Panc1 (cell line): Measurements from ENCODE around the gene FSTL4. TPM values are rescaled to one million over a fixed set of nuclear protein-coding genes. Genes with fewer than 3 reads are reported as not detected.

Source experiments
- ATAC-seq: fragments of 200-7000 bp; cut with Tn5 transposase; 2 replicates; pipeline ENCODE4 v1.9.1; 2020; ENCODE audit warnings: mild to moderate bottlenecking, moderate library complexity
- BruUV-seq: library from RNA; stranded (reverse); fragments of 400-500 nt; replicated peaks from 2 replicates; lab custom pipeline; 2021; lab: Mats Ljungman, UMichigan
- CTCF ChIA-PET: fragments of 300-600 bp; sonication (Branson Sonifier 250); formaldehyde crosslinking; loops from one replicate; lab custom pipeline; 2022; ENCODE audit warnings: antibody characterized with exemption; lab: Charles Lee
- POLR2A ChIA-PET: fragments of 300-600 bp; sonication (Branson Sonifier 250); formaldehyde crosslinking; loops from one replicate; lab custom pipeline; 2022; ENCODE audit warnings: antibody characterized with exemption; lab: Charles Lee
- DNase-seq: peaks from one replicate; pipeline ENCODE4 v3.0.0-alpha.2; 2010; ENCODE audit warnings: low read depth, low spot score
- H3K27ac ChIP-seq: 2 replicates; pipeline ENCODE4 v1.5.1; 2011; ENCODE audit warnings: mild to moderate bottlenecking, low read length, inconsistent platforms
- H3K27me3 ChIP-seq: fragments of 200-500 bp; sonication (Bioruptor generic); 2 replicates; pipeline ENCODE4 v1.6.0; 2014; ENCODE audit warnings: low read length, inconsistent platforms; ENCODE audit not compliant: control insufficient read depth, insufficient read depth
- H3K36me3 ChIP-seq: fragments of 200-500 bp; sonication (Bioruptor generic); 2 replicates; pipeline ENCODE4 v1.5.1; 2014; ENCODE audit warnings: inconsistent platforms, mild to moderate bottlenecking, low read length, moderate library complexity; ENCODE audit not compliant: control insufficient read depth, insufficient read depth
- H3K4me1 ChIP-seq: 2 replicates; pipeline ENCODE4 v1.5.1; 2011; ENCODE audit warnings: inconsistent platforms, mild to moderate bottlenecking, low read length, moderate library complexity; ENCODE audit not compliant: control insufficient read depth, insufficient read depth
- H3K4me3 ChIP-seq, 2 experiments: 2 replicates each; pipeline ENCODE4 v1.5.1; 2011 to 2012; ENCODE audit warnings: low read depth in 2 of 2, low read length in 2 of 2, mild to moderate bottlenecking in 2 of 2, inconsistent platforms in 1 of 2, moderate library complexity in 1 of 2
- H3K9me3 ChIP-seq: fragments of 200-500 bp; sonication (Bioruptor generic); 2 replicates; pipeline ENCODE4 v1.5.1; 2014; ENCODE audit warnings: low read depth, mild to moderate bottlenecking, inconsistent platforms, low read length, moderate library complexity; ENCODE audit not compliant: control insufficient read depth, insufficient read depth
- CTCF ChIP-seq: fragments of 450-650 bp; IDR thresholded peaks from 2 replicates; pipeline ENCODE4 v1.5.1; 2017; ENCODE audit warnings: mild to moderate bottlenecking
- POLR2AphosphoS5 ChIP-seq: IDR thresholded peaks from 2 replicates; pipeline ENCODE4 v1.6.1; 2012; ENCODE audit warnings: mild to moderate bottlenecking, low read depth, low read length, moderate library complexity
- REST ChIP-seq, 2 experiments: IDR thresholded peaks; 2 replicates each; pipeline ENCODE4 v1.6.1; 2011 to 2012; ENCODE audit warnings: low read depth in 2 of 2, control low read depth in 1 of 2, low read length in 1 of 2, mild to moderate bottlenecking in 1 of 2, moderate library complexity in 1 of 2; ENCODE audit not compliant: insufficient read depth in 1 of 2
- SIN3A ChIP-seq: IDR thresholded peaks from 2 replicates; pipeline ENCODE4 v1.6.1; 2012; ENCODE audit warnings: low read depth, mild to moderate bottlenecking, low read length, moderate library complexity, borderline replicate concordance; ENCODE audit not compliant: insufficient read depth
- TCF7L2 ChIP-seq: IDR thresholded peaks from 2 replicates; pipeline ENCODE4 v1.6.1; 2011; ENCODE audit warnings: mild to moderate bottlenecking, low read depth, low read length, inconsistent platforms
- in situ Hi-C: cut with HindIII; loops from 2 replicates; pipeline ENCODE4 v1.10.0; 2016; ENCODE audit warnings: low sequenced_read_pairs, low pct_unique_long_range_greater_than_20kb
- intact Hi-C: fragments of 100-400 bp; cut with micrococcal nuclease; formaldehyde crosslinking; loops from one replicate; pipeline ENCODE4 v1.10.0; 2022; ENCODE audit not compliant: unreplicated experiment
- total RNA-seq: library from RNA; stranded (reverse); gene quantifications from one replicate; pipeline ENCODE4 v1.2.1, GENCODE V29; 2021; ENCODE audit not compliant: unreplicated experiment

Gene FSTL4
- total RNA-seq, 1 experiment from 2014 or later: 0.18 TPM

- no peak for DNase-seq
- Histone ChIP-seq H3K4me1 (no peaks in the 10 kb centered on the region), H3K27me3 (no peaks in the 10 kb centered on the region), H3K4me3 (no peak overlapping the region), H3K9me3 (no peaks in the 10 kb centered on the region), H3K27ac (no peak overlapping the region), H3K36me3 (no peaks in the 10 kb centered on the region)
- CTCF ChIA-PET: no interaction called here
- TF ChIP-seq POLR2AphosphoS5 (no peak), CTCF (no peak), TCF7L2 (no peak), SIN3A (no peak), REST (IDR thresholded peaks at IDR 0.05; ENCODE audit: insufficient read depth in 1 of 2, low read depth in 2 of 2, low read length in 1 of 2) (no peak)
- intact Hi-C loops (no loop called here), in situ Hi-C loops (no loop called here)
- no peak for ATAC-seq
- BruUV-seq: no TSS peak
- POLR2A ChIA-PET: no interaction called here
Measured at GRCh38 chr5:133400831-133401351, 211.4 kb downstream of the FSTL4 start.

- H3K4me1 ChIP-seq: no peaks in the 10 kb centered on the region
- H3K36me3 ChIP-seq: no peaks in the 10 kb centered on the region
- in situ Hi-C loops (no loop called here), intact Hi-C loops (no loop called here)
- H3K9me3 ChIP-seq: no peaks in the 10 kb centered on the region
- BruUV-seq: no TSS peak
- CTCF ChIA-PET: no interaction called here
- no peak for ATAC-seq
- DNase-seq: no peak
- POLR2A ChIA-PET: no interaction called here
- H3K27me3 ChIP-seq: no peaks in the 10 kb centered on the region
- H3K27ac ChIP-seq: no peak overlapping the region
- no peak overlapping the region for H3K4me3 ChIP-seq
- TF ChIP-seq TCF7L2 (no peak), CTCF (no peak), POLR2AphosphoS5 (no peak), REST (IDR thresholded peaks at IDR 0.05; ENCODE audit: insufficient read depth in 1 of 2, low read depth in 2 of 2, low read length in 1 of 2) (no peak), SIN3A (no peak)
Measured at GRCh38 chr5:133400120-133400519, 212.2 kb downstream of the FSTL4 start.
